GM13976 (cell line): ENCODE measurements around the gene LRWD1.
"Not testable (repeated sequence)": the region's sequence is repeated elsewhere in the genome, so short reads cannot be mapped to it uniquely, and the experiment has no call there.

Experiments used
- DNase-seq: peaks from one replicate; pipeline ENCODE4 v3.0.0; 2012; ENCODE audit warnings: low spot score
- CTCF ChIP-seq: IDR thresholded peaks from 2 replicates; pipeline ENCODE4 v1.5.1; 2012; ENCODE audit warnings: borderline replicate concordance, mild to moderate bottlenecking; ENCODE audit not compliant: insufficient read depth; ENCODE audit errors: extremely low read depth, missing control alignments, control extremely low read depth
- in situ Hi-C: fragments of 300-500 bp; cut with MboI; formaldehyde crosslinking; loops from one replicate; pipeline ENCODE4 v1.12.0; 2022; ENCODE audit warnings: low sequenced_read_pairs, mixed read lengths, inconsistent platforms; ENCODE audit not compliant: unreplicated experiment

The LRWD1 gene

GRCh38 chr7:102450242-102450641 lies 14.5 kb upstream of the LRWD1 start:
- in situ Hi-C loops = no loop called here
- peak; percentile 66 for TF ChIP-seq CTCF
- no peak for DNase-seq

- DNase-seq = no peak
- TF ChIP-seq CTCF = no peak
- in situ Hi-C loops = no loop called here
These were observed 13.3 kb upstream of the LRWD1 start for GRCh38 chr7:102451371-102452054.

- no peak for TF ChIP-seq CTCF
- no peak for DNase-seq
- in situ Hi-C loops = no loop called here
These were observed 12.3 kb upstream of the LRWD1 start for GRCh38 chr7:102452451-102452850.

- no peak for TF ChIP-seq CTCF
- in situ Hi-C loops = no loop called here
- no peak for DNase-seq
These were observed 11.5 kb upstream of the LRWD1 start for GRCh38 chr7:102453319-102453718.

GRCh38 chr7:102454468-102454867 lies 10.3 kb upstream of the LRWD1 start:
- in situ Hi-C loops = no loop called here
- no peak for TF ChIP-seq CTCF
- no peak for DNase-seq

GRCh38 chr7:102454932-102455331 lies 9.9 kb upstream of the LRWD1 start:
- DNase-seq, in situ Hi-C loops: not testable (repeated sequence)

GRCh38 chr7:102455596-102455995 lies 9.2 kb upstream of the LRWD1 start:
- TF ChIP-seq CTCF = no peak
- no peak for DNase-seq
- in situ Hi-C loops = no loop called here
